GM21576 (cell line): ENCODE data around the gene CDR2L.
"Not testable (repeated sequence)": the region's sequence is repeated elsewhere in the genome, so short reads cannot be mapped to it uniquely, and the experiment has no call there.

Experiments used
- ATAC-seq: cut with Tn5 transposase; IDR thresholded peaks from one replicate; pipeline ENCODE4 v1.9.1; 2021; ENCODE audit warnings: mild to moderate bottlenecking, moderate library complexity; ENCODE audit not compliant: unreplicated experiment

CDR2L gene

DNA sequence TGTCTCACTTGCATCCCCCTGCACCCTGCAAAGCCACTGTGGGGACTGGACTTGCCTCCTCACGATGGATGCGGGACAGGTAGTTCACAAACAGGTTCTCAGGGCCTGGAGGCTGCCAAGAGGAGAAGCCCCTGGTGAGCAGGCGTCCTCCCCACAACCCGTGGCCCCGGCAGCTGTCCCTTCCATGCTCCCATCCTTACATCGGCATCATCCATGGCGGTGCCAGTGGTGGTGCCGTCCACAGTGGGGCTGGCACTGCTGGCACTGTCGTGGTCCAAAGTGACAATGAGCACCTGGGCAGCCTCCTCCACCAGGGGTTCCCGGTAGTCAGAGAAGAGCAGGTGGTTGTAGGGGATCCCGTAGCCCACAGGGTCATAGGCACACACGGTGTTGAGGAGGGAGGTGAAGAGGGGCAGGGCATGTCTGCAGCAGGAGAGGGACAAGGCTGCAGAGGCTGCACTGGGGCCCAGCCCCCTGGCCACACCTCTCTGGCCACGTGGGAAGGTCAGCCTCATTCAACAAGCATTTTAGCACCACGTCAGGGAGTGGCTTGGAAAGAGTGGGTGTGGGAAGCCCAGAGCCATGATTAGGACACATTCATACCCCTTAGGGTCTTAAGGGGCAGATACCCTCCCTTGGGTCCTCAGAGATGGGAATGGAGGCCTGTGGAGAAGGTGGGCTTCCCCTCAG is 27.5 kb upstream of the CDR2L start:
- no peak for ATAC-seq

DNA sequence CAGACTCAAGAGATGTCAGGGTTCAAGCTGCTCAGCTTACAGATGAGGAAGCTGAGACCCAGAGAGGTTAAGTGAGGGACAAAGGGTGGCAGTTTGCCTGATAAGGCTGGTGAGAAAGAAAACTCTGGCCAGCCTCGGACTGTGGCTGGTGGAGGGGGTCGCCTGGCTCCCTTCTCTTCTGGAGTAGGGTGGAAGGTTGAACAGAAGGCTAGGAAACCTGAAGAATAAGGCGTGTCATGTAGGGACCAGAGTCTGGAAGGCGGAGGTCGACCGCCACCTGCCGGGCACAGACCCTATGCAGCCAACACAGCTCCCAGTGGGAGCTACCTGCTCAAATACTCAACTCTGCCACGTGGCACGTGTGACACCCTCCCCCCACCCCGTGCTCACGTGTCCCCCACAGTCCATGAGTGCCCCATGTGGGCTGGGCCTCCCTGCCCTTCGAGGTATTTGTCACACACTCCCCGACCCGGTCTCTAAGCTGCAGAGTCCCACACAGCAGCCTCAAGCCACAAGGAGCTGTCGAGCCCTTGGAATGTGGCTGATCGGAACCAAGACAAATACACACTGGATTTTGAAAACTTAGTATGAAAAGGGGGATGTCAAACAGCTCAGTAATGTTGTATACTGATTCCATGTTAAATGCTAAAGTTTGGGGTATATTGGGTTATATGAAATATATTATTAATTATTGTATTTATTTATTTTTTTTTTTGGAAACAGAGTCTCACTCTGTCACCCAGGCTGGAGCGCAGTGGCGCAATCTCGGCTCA is 26.7 kb upstream of the CDR2L start:
- ATAC-seq: no peak

DNA sequence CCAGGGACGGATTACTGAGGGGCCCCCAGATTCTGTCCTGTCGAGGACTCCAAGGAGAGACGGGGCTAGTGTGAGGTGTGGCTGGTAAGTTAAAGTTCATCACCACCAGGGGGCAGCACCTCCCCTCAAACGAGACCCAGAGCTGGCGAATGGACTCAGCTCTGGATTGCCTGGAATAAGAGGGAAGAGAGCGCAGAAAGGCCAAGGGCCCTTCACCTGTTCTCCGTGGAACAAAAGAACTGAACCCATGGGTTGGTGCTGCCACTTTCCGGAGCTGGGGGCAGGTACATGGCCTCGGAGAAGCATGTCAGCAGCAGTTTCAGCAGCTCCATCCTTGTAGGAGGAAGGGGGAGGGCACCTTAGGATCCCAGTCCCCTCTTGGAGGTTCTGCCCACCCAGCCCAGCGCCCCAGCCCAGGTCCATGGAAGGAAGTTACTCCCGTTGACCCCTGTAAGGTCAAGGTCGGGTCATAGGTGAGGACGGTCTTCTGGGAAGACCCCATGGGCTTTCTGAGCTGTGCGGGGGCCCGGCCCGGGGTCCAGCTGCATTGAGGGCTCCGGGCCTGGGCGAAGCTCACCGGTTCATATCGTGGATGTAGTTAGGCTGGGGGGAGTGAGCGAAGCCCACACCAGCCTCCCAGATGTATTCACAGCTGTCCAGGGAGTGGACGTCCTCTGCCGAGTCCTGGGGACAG is 25.6 kb upstream of the CDR2L start:
- ATAC-seq: no peak

DNA sequence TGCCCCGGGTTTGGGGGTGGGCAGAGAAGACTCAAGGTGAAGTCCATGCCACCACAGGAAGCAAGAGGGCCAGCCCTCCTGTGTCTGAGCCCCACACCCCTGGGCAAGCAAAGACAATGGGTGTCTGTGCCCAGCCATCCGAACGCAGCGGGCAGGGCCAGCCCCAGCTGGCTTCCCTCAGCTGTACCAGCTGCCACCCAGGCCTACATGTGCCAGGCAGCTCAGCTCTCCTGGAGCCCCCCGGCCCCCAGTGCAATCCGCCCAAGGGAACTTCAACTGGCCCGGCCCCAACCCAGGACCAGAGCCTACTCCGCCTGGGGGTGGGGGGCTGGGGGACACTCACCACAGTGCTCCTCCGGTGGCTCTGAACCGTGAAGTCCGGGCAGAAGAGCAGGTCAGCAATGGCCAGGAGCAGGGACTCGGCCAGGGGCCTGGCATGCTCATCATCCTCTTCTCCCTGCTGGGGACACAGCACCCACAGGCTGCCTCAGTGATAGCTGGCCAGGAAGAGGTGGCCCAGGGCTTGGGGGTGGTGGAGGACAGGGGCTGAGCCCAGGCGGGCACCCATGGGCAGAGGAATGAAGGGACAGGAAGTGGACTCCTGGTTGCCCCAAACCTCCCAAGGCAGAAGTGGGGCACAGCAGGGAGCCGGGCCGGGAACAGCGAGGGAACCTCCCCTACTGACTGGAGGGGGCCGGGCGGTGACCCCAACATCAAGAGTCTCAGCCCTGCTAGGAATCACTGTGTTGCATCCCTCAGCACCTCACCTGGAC is 24.6 kb upstream of the CDR2L start:
- ATAC-seq: no peak

DNA sequence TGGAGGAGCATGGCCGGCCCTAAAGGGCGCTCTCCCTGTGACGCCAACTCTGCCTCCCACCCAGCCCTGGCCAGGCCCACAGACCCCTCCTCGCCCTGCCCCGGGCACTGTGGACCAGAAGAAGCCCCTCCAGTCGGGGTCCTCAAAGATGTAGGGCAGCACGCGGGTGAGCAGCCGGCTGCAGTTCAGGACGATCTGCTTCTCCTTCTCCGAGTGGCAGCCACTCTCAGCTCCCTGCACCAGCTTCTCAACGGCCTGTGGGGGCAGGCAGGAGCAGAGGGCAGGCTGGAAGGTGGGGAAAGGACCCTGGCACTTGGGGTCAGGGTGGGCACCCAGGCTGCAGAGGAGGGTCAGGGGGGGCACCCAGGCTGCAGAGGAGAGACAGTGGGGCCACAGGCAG is 23.8 kb upstream of the CDR2L start:
- ATAC-seq: no peak

DNA sequence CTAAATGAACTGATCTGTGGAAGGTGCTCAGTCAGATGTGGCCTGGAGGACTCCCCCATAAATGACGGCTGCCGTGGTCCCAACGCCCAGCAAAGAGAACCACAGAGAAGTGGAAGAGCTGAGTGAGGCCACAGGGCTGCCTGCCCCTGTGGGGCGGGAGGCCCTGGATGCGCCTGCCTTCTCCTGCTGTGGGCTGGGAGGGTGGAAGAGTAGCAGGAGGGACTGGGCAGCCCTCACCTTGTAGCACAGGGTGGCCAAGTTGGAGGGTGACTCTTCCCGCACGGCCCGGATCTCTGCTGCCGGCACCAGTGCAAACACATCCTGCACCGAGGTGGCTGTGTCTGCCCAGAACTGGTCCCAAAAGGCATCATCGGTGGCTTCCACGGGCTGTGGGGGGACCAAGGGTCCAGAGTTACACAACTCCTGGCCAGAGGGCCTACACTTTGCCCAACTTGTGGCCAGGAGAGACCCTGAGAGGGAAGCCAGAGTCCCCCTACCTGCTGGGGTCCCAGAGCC is 23.1 kb upstream of the CDR2L start:
- no peak for ATAC-seq

DNA sequence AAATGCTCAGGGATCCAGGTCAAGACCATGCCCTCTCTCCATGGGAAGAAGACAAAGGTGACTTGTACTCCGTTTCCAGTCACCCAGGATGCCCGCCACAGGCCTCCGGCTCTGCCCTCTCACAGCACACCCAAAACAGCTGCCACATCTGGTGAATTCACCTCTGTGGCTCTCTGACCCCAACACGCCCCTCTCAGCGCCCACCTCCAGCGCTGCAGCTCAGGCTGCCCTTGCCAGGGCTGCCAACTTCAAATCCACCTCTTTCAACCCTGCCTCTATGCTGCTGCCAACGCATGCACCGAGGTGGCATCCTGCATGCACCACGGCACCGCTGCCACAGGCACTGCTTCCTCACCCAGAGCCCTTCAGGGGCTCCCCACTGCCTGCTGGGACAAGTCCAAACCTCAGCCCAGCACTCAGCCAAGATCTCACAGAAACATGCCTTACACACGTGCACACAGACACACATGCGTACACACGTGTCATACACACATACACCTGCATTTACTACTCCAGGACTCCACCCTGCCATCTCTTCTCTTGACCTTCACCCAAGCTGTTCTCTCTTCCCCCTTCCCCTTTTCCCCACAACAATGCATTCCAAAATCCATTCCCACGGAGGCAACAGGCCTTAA is 22.3 kb upstream of the CDR2L start:
- ATAC-seq: no peak

DNA sequence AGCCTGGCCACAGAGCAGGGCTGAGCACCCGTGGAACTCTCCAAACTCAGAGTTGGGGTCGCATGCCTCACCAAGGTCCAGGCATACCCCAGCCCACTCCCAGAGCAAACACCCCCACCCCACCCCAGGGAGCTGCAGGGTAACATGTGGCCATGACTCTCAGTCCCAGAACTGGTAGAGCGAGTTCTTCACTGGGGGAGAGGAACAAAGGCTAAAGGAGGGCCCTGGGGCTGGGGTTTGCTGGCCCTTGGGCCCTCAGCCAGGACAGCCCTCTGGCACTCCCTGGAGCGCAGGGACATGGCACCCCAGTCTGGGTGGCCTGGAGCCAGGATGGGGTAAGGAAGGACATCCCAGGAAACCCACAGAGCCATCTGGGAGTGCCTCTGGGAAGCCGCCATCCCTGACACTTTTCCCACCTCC is 19.1 kb upstream of the CDR2L start:
- ATAC-seq: no peak

DNA sequence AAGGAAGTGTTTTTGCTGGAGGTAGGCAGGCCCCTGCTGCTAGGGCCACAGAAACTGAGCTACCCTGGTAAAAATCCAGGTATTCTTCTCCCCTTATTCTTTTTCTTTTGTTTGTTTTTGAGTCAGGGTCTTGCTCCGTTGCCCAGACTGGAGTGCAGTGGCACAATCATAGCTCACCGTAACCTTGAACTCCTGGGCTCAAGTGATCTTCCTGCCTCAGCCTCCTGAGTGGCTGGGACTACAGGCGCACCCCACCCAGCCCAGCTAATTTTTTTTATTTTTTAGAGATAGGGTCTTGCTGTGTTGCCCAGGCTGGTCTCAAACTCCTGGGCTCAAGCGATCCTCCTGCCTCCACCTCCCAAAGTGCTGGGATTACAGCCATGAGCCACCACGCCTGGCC is 17.9 kb upstream of the CDR2L start:
- ATAC-seq: not testable (repeated sequence)

DNA sequence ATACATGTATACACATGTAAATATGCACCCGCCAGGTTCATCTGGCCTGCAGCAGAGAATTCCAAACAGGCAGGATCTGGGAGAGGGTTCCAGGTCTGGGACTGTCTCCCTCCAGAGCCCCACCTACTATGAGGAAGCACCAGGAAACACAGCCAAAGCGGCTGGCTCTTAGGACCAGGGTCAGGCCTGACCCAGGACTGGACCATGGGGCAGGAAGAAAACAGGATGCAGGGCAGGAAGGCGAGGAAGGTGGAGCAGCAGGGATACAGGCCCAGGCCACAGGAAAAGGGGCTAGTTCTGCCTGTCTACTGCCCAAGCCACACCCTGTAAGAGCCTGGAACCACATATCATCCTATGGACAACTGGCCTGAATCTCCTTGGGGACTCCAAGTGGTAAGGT is 17.0 kb upstream of the CDR2L start:
- ATAC-seq: no peak

DNA sequence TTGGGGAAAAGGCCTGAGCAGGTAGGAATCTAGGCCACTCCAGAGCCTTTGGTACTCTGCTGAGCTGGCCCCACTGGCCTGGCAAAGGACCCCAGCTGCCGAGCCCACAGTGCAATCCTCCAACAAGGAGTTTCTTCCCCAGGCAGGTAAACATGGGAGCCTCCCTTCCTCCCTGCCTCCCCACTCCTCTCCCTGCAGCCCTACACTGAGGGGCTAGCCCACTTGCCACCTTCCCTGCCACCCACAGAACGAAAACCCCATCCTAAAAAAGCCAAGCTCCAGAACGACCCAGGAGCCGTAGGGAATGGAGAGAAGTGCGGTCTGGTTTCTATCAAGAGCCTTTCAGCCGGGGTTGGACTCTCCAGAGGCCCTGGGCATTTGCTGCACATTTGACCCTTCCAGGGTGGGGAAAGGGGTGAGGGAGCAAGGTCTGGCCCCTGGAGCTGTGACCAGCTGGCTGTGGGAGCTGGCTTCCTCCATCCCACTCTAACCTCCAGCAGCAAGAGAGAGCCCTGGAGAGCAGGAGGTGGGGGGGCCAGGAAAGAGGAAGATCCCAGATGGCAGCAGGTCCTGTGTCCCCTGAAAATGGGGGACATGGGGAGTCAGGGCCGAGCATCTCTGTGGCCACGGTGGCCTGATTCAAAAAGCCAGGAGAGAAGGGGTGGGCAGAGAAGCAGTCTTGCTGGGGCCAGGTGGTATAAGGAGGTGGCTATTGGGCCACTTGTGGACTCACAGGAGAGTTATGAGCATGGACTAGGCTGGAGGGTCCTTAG is 16.2 kb upstream of the CDR2L start:
- ATAC-seq: no peak

DNA sequence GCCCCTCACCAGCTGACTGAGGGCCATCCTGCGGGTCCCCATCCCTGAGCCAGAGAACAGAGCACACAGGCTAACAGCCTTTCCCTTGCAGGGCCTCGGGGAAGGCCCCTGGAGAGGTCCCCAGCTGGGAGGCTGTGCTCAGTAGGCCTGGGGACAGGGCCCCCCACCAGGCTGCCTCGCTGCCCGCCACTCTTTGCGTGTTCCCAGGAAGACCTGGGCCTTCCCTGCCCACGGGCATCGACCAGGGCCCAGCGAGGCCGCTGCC is 15.7 kb upstream of the CDR2L start:
- no peak for ATAC-seq

DNA sequence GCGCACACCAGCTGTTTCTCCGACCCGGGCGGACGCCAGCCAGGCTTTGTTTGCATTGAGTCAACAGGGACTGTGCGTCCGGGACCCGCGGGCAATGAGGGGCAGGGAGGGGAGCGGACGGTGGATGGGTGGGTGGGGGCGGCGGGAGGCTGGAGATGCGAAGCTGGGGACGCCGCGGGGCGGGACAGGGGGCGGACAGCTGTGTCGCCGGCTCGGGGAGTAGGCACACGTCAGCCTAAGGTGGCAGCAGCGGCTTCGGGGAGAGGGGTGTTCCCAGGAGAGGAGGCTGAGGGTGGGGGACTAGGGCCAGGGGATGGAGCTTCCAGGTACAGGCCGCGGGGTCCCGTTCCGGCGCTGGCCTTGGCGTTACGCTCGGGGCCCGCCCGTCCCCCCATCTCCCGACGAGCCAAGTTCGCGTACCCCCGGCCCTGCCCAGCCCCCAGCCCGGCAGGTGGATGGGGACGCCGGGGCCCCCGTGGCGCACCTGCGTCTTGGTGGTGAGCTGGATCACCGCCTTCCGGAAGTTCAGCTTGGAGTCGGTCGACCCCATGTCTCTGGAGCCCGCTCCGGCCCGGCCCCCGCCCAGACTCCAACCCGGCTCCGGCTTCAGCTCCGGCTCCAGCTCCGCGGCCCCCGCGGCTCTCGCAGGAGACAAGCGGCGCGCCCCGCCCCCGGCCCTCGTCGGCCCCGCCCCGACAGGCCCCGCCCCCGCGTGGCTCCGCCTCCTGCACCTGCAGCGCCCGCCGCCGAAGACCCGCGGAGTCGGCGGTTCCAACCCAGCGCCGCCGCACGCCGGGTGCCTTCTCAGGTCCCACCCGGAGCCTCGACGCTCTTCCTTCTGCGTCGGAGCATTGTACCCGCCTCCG is 15.1 kb upstream of the CDR2L start, which contains the start of gene HID1:
HID1 (minus strand) TSS at position 653 of the 866 bp plus-strand sequence; CDS start at position 550, 103 bp downstream.
- no peak for ATAC-seq

DNA sequence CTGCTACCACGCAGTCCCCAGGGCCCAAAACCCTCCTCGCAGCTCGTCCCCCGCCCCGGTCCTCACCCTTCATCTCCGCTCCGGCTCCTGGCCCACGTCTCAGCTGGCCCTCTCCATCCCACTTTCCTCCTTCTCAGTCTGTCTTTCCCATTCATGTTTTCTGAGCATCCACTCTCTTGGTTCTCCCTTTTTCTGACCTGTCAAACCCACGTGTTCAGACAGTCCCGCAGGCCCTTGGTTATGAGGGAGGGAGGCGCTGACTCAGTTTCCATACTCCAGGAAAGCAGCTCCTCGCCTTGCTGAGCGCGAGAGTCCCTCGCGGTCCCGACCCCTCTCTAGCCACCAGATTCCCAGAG is 14.5 kb upstream of the CDR2L start:
- ATAC-seq: no peak

DNA sequence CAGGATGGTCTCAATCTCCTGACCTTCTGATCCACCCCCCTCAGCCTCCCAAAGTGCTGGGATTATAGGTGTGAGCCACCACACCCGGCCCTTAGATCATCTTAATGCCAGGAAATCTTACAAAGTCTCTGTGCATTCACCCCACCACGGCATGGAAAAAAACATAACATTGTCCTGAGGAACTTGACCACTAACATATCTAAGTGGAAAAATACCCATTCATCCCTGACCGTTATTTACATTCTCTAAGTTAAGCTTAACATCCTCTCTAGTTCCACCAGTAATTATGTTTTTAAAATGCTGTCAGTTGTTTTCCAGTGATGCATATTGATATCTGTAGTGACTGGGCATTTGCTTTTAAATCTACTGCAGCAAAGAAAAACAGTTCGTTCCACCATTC is 11.5 kb upstream of the CDR2L start:
- no peak for ATAC-seq

DNA sequence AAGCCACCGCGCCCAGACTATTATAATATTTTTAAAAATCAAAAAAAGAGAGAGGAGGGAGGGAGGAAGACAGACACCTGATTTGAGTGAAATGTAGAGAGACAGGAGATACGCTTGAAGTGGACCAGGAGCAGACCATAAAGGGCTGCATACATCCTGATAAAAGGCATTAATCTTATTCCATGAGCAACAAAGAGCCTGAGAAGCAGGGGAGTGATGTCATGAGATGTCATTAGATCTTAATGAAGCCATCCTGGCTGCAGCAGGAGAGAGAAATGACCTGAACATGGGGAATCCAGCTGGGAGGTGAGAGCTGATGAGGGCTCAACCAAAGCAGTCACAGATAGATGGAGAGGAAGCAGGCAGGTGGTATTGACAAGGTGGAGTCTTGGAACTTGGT is 9.6 kb upstream of the CDR2L start:
- ATAC-seq: no peak

DNA sequence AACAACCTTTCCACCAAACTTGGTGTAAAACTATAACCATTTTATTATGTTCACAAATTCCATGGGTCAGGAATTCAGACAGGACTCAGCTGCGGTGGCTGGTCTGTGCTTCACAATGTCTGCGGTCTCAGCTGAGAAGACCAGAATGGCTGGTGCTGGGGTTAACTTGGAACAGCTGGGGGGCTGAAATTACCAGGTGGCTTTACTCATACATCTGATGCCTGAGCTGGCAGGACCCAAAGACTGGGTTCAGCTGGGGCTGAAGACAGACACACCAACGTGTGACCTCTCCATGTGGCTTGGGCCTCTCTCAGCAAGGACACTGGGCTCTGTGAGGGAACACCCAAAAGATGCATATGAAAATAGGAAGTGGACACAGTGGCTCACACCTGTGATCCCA is 9.2 kb upstream of the CDR2L start:
- no peak for ATAC-seq

DNA sequence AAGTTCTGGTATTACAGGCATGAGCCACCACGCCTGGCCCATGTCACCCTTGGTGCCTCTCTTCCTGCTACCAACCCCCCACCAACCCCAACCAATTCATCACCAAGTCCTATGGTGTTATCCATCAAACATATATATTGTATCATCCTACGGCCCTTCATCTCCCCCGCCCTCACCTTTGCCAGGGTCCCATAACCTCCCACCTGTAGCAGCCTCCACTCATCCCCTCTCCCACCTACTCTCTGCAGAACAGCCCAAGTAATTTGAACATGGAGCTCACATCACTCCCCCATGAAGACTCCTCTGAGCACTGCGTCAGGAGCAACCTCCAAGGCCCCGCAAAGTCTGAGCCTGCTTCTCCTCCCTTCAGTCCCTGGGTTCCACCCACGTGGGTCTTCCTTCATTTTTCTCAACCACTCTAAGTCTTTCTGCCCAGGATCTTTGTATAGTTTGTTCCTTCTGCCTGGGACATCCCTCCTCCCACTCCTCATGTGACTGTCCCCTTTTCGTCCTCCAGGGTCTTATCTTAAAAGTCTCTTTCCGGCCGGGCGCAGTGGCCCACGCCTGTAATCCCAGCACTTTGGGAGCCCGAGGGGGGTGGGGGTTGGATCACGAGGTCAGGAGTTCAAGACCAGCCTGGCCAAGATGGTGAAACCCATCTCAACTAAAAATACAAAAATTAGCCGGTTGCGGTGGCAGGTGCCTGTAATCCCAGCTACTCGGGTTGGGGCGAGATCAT is 7.9 kb upstream of the CDR2L start:
- no peak for ATAC-seq
